Activated CD8-positive, alpha-beta memory T cell treated with anti-CD3 and anti-CD28 coated beads for 36 hours (primary cell): ENCODE data around the gene NRARP. TPM values are rescaled to one million over a fixed set of nuclear protein-coding genes. Genes with fewer than 3 reads are reported as not detected.

ENCODE experiments used
- CTCF ChIA-PET: fragments of 350-600 bp; sonication (Branson Sonifier 250); formaldehyde crosslinking; loops from one replicate; lab custom pipeline; 2021; ENCODE audit warnings: antibody characterized with exemption; lab: Charles Lee
- POLR2A ChIA-PET: fragments of 350-600 bp; sonication (Branson Sonifier 250); formaldehyde crosslinking; loops from one replicate; lab custom pipeline; 2021; ENCODE audit warnings: antibody characterized with exemption; lab: Charles Lee
- total RNA-seq, 2 experiments: library from RNA; stranded (reverse); gene quantifications; one replicate each; pipeline ENCODE4 v1.2.3, GENCODE V29; 2021

Gene NRARP
- total RNA-seq, 2 experiments from 2014 or later = 3.0 to 3.4 TPM

GRCh38 chr9:137312852-137313325 lies 10.8 kb upstream of the NRARP start:
- CTCF ChIA-PET = no interaction called here

DNA sequence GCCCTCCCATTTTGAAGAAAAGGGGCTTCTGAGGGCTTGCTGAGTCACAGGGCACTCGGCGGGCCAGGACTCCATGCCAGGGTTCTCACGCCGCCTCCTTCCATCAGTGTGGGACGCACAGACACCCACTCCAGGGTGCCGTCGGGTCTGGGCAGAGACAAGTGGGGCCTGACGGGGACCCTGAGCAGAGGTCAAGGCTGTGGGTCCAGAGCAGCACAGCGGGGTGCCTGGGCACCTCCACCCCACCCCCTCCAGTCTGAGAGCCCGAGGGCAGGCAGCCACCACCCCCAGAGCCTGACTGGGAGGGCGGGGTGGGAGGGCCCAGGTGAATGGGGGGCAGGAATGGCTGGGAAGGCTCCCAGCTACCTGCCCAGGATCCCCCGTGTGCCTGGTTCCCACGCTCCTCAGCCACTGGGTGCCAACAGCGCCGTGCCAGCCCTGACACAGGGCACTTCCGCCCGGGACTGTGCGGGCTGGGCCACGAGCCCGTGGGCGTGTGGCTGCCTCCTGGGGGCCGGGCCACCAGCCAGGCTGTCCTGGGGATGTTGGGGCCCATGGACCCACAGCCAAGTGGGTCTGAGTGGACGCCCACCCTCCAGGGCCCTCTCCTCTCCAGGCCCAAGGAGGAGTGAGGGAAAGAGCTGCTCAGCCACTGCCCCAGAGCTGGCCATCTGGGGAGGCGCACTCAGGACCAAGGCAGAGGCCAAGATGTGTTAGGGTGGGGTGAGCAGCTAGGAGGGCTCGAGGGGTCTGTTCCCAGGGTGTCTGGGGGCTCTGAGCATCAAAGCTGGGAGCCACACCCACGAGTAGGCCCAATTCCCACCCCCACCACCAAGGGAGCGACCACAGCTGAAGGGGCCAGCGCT lies 10.1 kb upstream of the NRARP start:
- POLR2A ChIA-PET = no interaction called here
- CTCF ChIA-PET = no interaction called here

More at GRCh38 chr9:137312852-137313325, 10.8 kb upstream of the NRARP start:
- POLR2A ChIA-PET = no interaction called here

DNA sequence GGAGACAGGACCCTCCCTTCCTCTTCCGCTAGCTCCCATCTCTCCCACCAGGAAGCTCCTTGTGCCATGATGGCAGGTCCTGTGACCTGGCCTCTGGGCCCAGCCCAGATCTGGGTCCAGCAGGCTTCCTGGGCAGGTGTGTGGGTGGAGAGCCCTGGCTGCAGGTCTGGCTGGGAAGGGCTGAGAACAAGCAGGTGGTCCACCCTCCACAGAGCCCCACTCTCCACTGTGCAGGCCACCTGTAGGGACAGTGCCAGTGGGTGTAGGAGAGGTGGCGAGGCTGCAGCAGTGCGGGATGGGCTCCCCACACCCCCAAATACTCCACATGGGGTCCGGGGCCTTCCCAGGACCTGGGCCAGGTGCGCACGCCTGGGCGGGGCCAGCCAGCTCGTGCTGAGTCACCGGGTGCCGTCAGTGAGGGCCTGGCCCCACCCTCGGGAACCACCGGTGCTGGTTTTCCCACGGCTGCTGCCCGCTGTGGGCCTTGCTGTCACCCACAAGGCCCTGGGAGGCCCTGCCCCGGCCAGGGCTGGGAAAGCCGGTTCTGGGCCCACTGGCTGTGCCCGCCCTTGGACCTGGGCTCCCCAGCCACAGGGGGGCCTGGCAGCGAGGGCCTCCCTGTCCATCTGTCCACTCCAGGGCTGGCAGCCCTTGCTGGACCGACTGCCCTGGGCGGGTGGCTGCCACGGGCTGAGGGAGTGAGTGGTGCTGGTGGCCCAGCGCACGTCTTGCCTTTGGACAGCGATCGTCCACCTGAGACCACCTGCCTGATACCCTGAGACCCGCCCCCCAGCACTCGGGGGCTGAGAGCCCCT lies 9.3 kb upstream of the NRARP start:
- CTCF ChIA-PET = no interaction called here
- POLR2A ChIA-PET = no interaction called here

DNA sequence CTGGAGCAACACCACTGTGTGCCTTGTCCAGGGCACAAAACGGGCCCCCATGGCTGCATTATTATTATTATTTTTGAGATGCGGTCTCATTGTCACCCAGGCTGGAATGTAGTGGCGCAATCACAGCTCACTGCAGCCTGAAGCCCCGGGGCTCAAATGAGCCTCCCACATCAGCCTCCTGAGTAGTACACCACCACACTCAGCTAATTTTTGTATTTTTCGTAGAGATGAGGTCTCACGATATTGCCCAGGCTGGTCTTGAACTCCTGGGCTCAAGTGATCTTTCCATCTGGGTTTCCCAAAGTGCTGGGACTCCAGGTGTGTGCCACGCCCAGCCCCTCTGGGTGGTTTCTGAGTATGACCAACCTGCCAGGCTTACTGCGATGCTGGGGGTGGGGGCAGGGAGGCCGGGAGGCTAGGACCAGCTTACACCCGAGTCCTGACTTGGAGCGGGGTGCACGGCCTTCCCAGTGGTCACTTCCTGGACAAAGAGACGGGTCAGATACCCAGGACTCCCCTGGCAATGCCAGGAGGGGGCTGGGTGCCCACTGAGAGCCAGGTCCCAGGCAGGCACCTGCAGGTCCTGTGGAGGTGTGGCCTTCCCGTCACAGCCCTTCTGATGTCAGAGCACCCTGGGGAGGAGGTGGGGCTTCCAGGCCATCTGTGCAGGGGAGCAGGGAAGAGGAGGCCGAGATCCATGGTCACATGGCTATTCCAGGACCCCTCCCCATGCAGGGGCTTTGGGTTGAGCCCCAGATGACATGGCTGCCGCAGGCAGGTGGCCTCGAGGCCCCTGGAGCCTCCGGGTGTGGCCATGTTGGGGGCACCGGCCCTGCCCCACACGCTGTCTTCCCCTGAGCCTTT lies 8.3 kb upstream of the NRARP start:
- CTCF ChIA-PET = no interaction called here
- POLR2A ChIA-PET = no interaction called here

DNA sequence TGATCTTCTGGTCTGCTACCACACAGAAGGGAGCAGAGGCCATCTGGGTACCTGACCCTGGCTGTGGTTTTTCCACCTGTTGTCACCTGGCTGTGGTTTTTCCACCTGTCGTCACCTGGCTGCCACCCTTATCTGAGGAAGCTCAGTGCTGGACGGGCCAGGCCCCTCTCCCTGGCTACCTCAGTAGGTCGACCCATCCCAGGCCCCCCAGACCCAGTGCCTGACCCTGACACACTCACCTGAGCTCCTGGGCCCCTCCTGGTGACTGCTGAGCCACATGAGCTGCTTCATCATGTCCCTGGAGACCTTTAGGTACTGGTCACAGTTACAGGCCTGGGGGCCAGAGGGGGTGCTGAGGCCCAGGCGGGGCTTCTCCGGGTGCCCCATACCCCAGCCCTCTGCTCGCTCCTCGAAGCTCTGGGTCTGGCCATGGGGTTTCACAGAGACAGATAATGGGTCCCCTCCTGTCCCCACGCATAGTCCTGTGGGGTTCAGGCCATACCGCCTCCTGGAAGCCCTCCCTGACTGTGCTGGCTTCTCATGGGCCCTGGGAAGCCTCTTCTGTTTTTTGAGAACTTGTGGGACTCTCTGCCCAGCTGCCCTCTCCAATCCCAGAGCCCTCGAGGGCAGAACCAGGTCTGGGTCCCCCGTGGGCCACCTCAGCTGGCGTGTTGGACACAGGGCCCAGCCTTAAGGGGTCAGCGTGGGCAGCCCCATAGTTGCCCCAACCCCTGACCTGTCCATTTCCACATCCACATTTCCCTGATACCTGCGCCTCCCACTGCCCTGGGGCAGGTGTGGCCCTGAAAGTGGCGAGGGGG lies 7.5 kb upstream of the NRARP start:
- ChIA-PET CTCF (no interaction called here), POLR2A (no interaction called here)

- CTCF ChIA-PET = interaction anchor here (0.6 kb wide), 1 partner anchor 18 kb away, joined by 3 read pairs; no protein-coding TSS in a partner anchor
- POLR2A ChIA-PET = no interaction called here
Measured at GRCh38 chr9:137308057-137308619, 6.1 kb upstream of the NRARP start.

DNA sequence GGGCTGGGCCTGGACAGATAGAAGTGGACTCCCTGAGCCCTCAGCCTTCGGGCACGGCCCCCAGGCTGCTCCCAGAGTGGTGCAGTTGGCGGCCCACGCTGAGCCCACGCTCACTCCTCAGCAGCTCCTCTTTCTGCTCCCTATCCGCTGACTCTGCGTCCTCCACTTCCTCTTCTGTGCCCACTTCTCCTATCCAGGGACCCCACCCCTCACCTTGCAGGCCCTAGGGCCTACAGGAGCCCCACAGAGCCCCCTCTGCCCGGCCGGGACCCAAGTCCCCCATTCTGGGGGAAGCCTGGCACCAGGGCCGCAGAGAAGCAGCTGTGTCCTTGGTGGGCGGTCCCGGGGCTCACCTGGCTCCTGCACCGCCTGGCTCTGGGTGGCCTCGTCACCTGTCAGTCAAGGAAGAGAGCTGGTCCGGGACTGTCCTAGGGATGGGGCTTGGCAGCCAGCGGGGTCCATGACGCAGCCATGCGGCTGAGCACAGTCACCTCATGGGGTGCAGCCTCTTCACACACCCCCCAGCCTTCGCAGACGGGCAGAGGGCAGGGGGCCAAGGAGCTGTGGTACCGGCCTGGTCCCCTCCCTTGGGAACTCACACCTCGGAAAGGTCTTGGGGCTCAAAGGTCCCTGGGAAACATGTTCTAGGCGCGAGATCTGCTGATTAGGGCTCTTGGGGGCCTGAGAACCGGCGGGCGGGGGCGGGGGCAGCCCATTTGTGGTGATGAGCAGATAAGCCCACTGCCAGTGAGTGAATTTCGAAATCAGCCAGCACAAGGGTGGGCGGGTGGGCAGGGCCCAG lies 5.4 kb upstream of the NRARP start:
- POLR2A ChIA-PET = no interaction called here
- CTCF ChIA-PET = interaction anchor here (0.6 kb wide), 1 partner anchor 18 kb away, joined by 3 read pairs; no protein-coding TSS in a partner anchor

DNA sequence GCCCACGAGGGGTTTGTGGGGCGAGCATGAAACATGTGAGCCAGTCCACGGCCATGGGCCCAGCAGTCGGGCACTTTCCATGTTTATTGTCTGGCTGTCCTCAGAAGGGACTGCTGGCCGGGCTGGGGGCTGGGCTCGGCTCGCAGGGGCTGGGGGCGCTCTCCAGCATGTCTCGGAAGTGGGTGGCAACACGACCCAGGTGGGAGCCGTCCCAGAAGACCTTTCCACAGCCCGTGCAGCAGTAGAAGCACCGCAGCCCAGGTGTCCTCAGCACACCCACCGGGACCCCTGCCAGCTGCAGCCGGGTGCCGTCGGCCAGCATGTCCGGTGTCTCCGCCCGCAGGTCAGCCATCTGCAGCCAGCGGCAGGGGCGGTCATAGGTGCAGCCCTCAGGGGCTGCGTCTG lies 4.8 kb upstream of the NRARP start:
- CTCF ChIA-PET = no interaction called here
- POLR2A ChIA-PET = no interaction called here

- ChIA-PET CTCF (no interaction called here), POLR2A (no interaction called here)
Measured at GRCh38 chr9:137306066-137306849, 4.2 kb upstream of the NRARP start.

DNA sequence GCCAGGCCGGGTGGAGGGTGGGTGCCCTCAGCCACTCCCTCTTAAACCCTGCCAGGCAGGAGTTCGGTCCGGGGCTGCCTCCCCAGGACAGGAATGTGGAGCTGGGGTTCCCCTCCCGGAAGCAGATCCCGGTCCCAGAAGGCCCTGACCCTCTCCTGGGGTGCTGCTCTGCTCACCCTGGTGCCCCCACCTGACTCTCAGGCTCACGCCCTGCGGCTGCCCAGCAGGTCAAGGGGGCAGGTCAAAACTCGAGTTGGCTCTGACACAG lies 3.7 kb upstream of the NRARP start:
- ChIA-PET CTCF (no interaction called here), POLR2A (no interaction called here)

GRCh38 chr9:137305060-137305797 lies 3.2 kb upstream of the NRARP start:
- POLR2A ChIA-PET = no interaction called here
- CTCF ChIA-PET = no interaction called here

GRCh38 chr9:137304383-137305059 lies 2.5 kb upstream of the NRARP start:
- CTCF ChIA-PET = no interaction called here
- POLR2A ChIA-PET = no interaction called here

- POLR2A ChIA-PET = no interaction called here
- CTCF ChIA-PET = no interaction called here
Measured at GRCh38 chr9:137303893-137304382, 1.9 kb upstream of the NRARP start.

GRCh38 chr9:137303151-137303892 lies 1.3 kb upstream of the NRARP start:
- POLR2A ChIA-PET = no interaction called here
- CTCF ChIA-PET = interaction anchor here (1.9 kb wide), 1 partner anchor 120 kb away, joined by 8 read pairs; the partner anchor contains the start of genes EXD3 and NOXA1
